Ishikawa (cell line): ENCODE results near the gene CEP104.

Source experiments
- CEBPB ChIP-seq: IDR thresholded peaks from 2 replicates; pipeline ENCODE4 v1.6.1; 2012
- CREB1 ChIP-seq: IDR thresholded peaks from 2 replicates; pipeline ENCODE4 v1.6.1; 2012; ENCODE audit warnings: low read depth
- EGR1 ChIP-seq: IDR thresholded peaks from 2 replicates; pipeline ENCODE4 v1.6.1; 2012
- EP300 ChIP-seq: IDR thresholded peaks from 2 replicates; pipeline ENCODE4 v1.6.1; 2012; ENCODE audit warnings: borderline replicate concordance
- FOXM1 ChIP-seq: IDR thresholded peaks from 2 replicates; pipeline ENCODE4 v1.6.1; 2012; ENCODE audit warnings: low read depth, borderline replicate concordance
- NFIC ChIP-seq: IDR thresholded peaks from 2 replicates; pipeline ENCODE4 v1.6.1; 2012
- RAD21 ChIP-seq: IDR thresholded peaks from 2 replicates; pipeline ENCODE4 v1.6.1; 2012; ENCODE audit warnings: low read depth
- REST ChIP-seq: IDR thresholded peaks from 2 replicates; pipeline ENCODE4 v1.6.1; 2012; ENCODE audit warnings: low read depth, mild to moderate bottlenecking
- TAF1 ChIP-seq: IDR thresholded peaks from 2 replicates; pipeline ENCODE4 v1.6.1; 2012; ENCODE audit warnings: low read depth, mild to moderate bottlenecking
- TCF12 ChIP-seq: IDR thresholded peaks from 2 replicates; pipeline ENCODE4 v1.6.1; 2012; ENCODE audit warnings: low read depth
- TEAD4 ChIP-seq: IDR thresholded peaks from 2 replicates; pipeline ENCODE4 v1.6.1; 2012
- YY1 ChIP-seq: IDR thresholded peaks from 2 replicates; pipeline ENCODE4 v1.6.1; 2012; ENCODE audit warnings: low read depth
- ZBTB7A ChIP-seq: IDR thresholded peaks from 2 replicates; pipeline ENCODE4 v1.6.1; 2012; ENCODE audit warnings: low read depth
- TF ChIP-seq, protein P1 (sequence below): IDR thresholded peaks from 2 replicates; pipeline ENCODE4 v1.6.1; 2012
- TF ChIP-seq, protein P2 (sequence below): IDR thresholded peaks from 2 replicates; pipeline ENCODE4 v1.6.1; 2012

Gene CEP104

GRCh38 chr1:3900969-3901529 lies 44.0 kb upstream of the CEP104 start:
- TF ChIP-seq NFIC (0 out of 2 replicates have a peak, but pooled peaks have one; percentile 29), FOXM1 (no peak)
- TF ChIP-seq, protein P1, sequence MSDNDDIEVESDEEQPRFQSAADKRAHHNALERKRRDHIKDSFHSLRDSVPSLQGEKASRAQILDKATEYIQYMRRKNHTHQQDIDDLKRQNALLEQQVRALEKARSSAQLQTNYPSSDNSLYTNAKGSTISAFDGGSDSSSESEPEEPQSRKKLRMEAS: peak; percentile 23

GRCh38 chr1:3900150-3900968 lies 43.3 kb upstream of the CEP104 start, which contains the start of gene C1orf174:
C1orf174 (minus strand) TSS chr1:3900272; CDS start chr1:3900186, 86 bp downstream.
- no peak; the same call in 1 of the 2 replicates for TF ChIP-seq EP300
- TF ChIP-seq CEBPB: peak; percentile 90
- TF ChIP-seq FOXM1: no peak
- TF ChIP-seq ZBTB7A: peak; percentile 87
- peak; percentile 32; the same call in 1 of the 2 replicates for TF ChIP-seq TEAD4
- peak; percentile 30; the same call in 1 of the 2 replicates for TF ChIP-seq NFIC
- no peak for TF ChIP-seq REST
- TF ChIP-seq, protein P1: peak; percentile 53
- peak; percentile 98 for TF ChIP-seq EGR1
- peak; percentile 41; the same call in 1 of the 2 replicates for TF ChIP-seq TAF1
- TF ChIP-seq YY1: peak; percentile 97
- 0 out of 2 replicates have a peak, but pooled peaks have one; percentile 22 for TF ChIP-seq TCF12
- TF ChIP-seq, protein P2, sequence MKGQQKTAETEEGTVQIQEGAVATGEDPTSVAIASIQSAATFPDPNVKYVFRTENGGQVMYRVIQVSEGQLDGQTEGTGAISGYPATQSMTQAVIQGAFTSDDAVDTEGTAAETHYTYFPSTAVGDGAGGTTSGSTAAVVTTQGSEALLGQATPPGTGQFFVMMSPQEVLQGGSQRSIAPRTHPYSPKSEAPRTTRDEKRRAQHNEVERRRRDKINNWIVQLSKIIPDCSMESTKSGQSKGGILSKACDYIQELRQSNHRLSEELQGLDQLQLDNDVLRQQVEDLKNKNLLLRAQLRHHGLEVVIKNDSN: peak; percentile 95
- peak; percentile 62 for TF ChIP-seq CREB1
- no peak for TF ChIP-seq RAD21

DNA sequence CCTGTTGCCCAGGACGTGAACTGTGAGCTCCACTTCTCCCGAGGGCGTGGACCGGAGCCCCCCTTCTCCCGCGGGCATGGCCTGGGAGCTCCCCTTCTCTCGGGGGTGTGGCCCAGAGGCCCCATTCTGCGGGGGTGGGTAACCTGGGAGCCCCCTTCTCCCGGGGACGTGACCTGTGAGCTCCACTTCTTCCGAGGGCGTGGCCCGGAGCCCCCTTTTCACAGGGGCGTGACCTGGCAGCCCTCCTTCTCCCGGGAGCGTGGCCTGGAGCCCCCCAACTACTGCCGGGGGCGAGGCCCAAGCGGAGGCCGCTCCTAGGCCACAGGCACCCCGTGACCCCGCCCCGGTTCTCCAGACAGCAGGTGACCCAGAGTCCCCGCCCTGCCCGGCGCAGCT lies 42.7 kb upstream of the CEP104 start:
- TF ChIP-seq CEBPB (no peak), REST (no peak), EP300 (no peak), YY1 (no peak), TEAD4 (no peak), CREB1 (no peak), RAD21 (no peak), NFIC (no peak), FOXM1 (no peak), ZBTB7A (no peak), TCF12 (no peak; the same call in 1 of the 2 replicates), TAF1 (no peak; the same call in 1 of the 2 replicates), EGR1 (no peak)
- TF ChIP-seq, protein P2: no peak
- TF ChIP-seq, protein P1: no peak

GRCh38 chr1:3898994-3899753 lies 42.2 kb upstream of the CEP104 start:
- TF ChIP-seq RAD21: no peak
- TF ChIP-seq CREB1: no peak
- TF ChIP-seq, protein P1: no peak
- no peak for TF ChIP-seq TAF1
- no peak for TF ChIP-seq EGR1
- no peak for TF ChIP-seq CEBPB
- no peak for TF ChIP-seq TCF12
- no peak for TF ChIP-seq FOXM1
- no peak for TF ChIP-seq TEAD4
- TF ChIP-seq YY1: no peak
- TF ChIP-seq NFIC: no peak
- no peak for TF ChIP-seq ZBTB7A
- no peak for TF ChIP-seq EP300
- TF ChIP-seq, protein P2: no peak
- TF ChIP-seq REST: no peak
